Liver (tissue), 9 donors: Measurements from ENCODE around the gene HOXB3. TPM values are rescaled to one million over a fixed set of nuclear protein-coding genes. Genes with fewer than 3 reads are reported as not detected.

ENCODE experiments used
- DNase-seq: peaks from one replicate; pipeline ENCODE4 v3.0.0-alpha.2; 2017; ENCODE audit warnings: low spot score
- H3K27ac ChIP-seq, 2 donors: one replicate each; pipeline ENCODE4 v1.7.0; 2013; ENCODE audit warnings: inconsistent platforms in 2 of 2, low read length in 2 of 2, control low read depth in 1 of 2, low read depth in 1 of 2, mild to moderate bottlenecking in 1 of 2
- H3K27me3 ChIP-seq, 4 donors: one replicate each; pipeline versions ENCODE4 v1.6.1 to v1.7.0; 2013; ENCODE audit warnings: low read length in 3 of 4, inconsistent platforms in 1 of 4, mild to moderate bottlenecking in 1 of 4, moderate library complexity in 1 of 4; ENCODE audit not compliant: control insufficient read depth in 4 of 4, insufficient read depth in 4 of 4
- H3K36me3 ChIP-seq, 4 donors: one replicate each; pipeline versions ENCODE4 v1.6.1 to v1.7.0; 2013; ENCODE audit warnings: low read length in 3 of 4, mild to moderate bottlenecking in 3 of 4, low read depth in 1 of 4, moderate library complexity in 1 of 4; ENCODE audit not compliant: control insufficient read depth in 4 of 4, insufficient read depth in 3 of 4
- H3K4me1 ChIP-seq, 4 donors: one replicate each; pipeline versions ENCODE4 v1.6.1 to v1.7.0; 2013; ENCODE audit warnings: low read length in 3 of 4, mild to moderate bottlenecking in 3 of 4, moderate library complexity in 1 of 4; ENCODE audit not compliant: control insufficient read depth in 4 of 4, insufficient read depth in 4 of 4
- H3K4me3 ChIP-seq, 3 donors: one replicate each; pipeline versions ENCODE4 v1.6.1 to v1.7.0; 2013; ENCODE audit warnings: low read length in 3 of 3, control low read depth in 1 of 3, low read depth in 1 of 3, mild to moderate bottlenecking in 1 of 3
- H3K9ac ChIP-seq, 2 donors: one replicate each; pipeline ENCODE4 v1.7.0; 2013; ENCODE audit warnings: low read length in 2 of 2, mild to moderate bottlenecking in 2 of 2, moderate library complexity in 2 of 2, control low read depth in 1 of 2, low read depth in 1 of 2
- H3K9me3 ChIP-seq, 4 donors: one replicate each; pipeline versions ENCODE4 v1.6.1 to v1.7.0; 2013; ENCODE audit warnings: low read length in 3 of 4; ENCODE audit not compliant: control insufficient read depth in 4 of 4
- ATF3 ChIP-seq: IDR thresholded peaks from 2 replicates; pipeline ENCODE4 v1.6.1; 2016; ENCODE audit warnings: antibody characterized with exemption
- CTCF ChIP-seq: fragments of 150-350 bp; IDR thresholded peaks from 2 replicates; pipeline ENCODE4 v1.5.1; 2017; ENCODE audit warnings: improper control_type of control experiment, low read depth, low read length; ENCODE audit not compliant: missing input control
- EGR1 ChIP-seq, 2 donors: IDR thresholded peaks; 2 replicates each; pipeline ENCODE4 v1.6.1; 2016 to 2018; ENCODE audit warnings: antibody characterized with exemption in 2 of 2, low read depth in 2 of 2
- FOXA1 ChIP-seq: IDR thresholded peaks from 2 replicates; pipeline ENCODE4 v1.6.1; 2016; ENCODE audit warnings: antibody characterized with exemption
- FOXA2 ChIP-seq: IDR thresholded peaks from 2 replicates; pipeline ENCODE4 v1.6.1; 2016; ENCODE audit warnings: antibody characterized with exemption
- GABPA ChIP-seq, 2 donors: IDR thresholded peaks in 1 of 2; conservative IDR thresholded peaks in 1 of 2; 2 replicates each; pipeline ENCODE4 v1.6.1; 2016; ENCODE audit warnings: antibody characterized with exemption in 2 of 2, mild to moderate bottlenecking in 1 of 2, moderate library complexity in 1 of 2
- HNF4A ChIP-seq, 2 donors: conservative IDR thresholded peaks; 2 replicates each; pipeline ENCODE4 v1.6.1; 2016; ENCODE audit warnings: antibody characterized with exemption in 2 of 2, mild to moderate bottlenecking in 2 of 2
- HNF4G ChIP-seq: IDR thresholded peaks from 2 replicates; pipeline ENCODE4 v1.6.1; 2016; ENCODE audit warnings: antibody characterized with exemption
- JUND ChIP-seq, 2 donors: IDR thresholded peaks; 2 replicates each; pipeline ENCODE4 v1.6.1; 2016; ENCODE audit warnings: antibody characterized with exemption in 2 of 2
- NR2F2 ChIP-seq: IDR thresholded peaks from 2 replicates; pipeline ENCODE4 v1.6.1; 2016; ENCODE audit warnings: antibody characterized with exemption
- RAD21 ChIP-seq, 2 donors: IDR thresholded peaks; 2 replicates each; pipeline ENCODE4 v1.6.1; 2016; ENCODE audit warnings: antibody characterized with exemption in 2 of 2, mild to moderate bottlenecking in 2 of 2
- REST ChIP-seq: IDR thresholded peaks from 2 replicates; pipeline ENCODE4 v1.6.1; 2016; ENCODE audit warnings: antibody characterized with exemption, mild to moderate bottlenecking
- RXRA ChIP-seq, 2 donors: IDR thresholded peaks; 2 replicates each; pipeline ENCODE4 v1.6.1; 2017 to 2018; ENCODE audit warnings: antibody characterized with exemption in 2 of 2, mild to moderate bottlenecking in 1 of 2
- SP1 ChIP-seq: IDR thresholded peaks from 2 replicates; pipeline ENCODE4 v1.6.1; 2018; ENCODE audit warnings: antibody characterized with exemption, mild to moderate bottlenecking
- TAF1 ChIP-seq: conservative IDR thresholded peaks from 2 replicates; pipeline ENCODE4 v1.6.1; 2016; ENCODE audit warnings: antibody characterized with exemption, mild to moderate bottlenecking
- YY1 ChIP-seq: IDR thresholded peaks from 2 replicates; pipeline ENCODE4 v1.6.1; 2016; ENCODE audit warnings: antibody characterized with exemption, mild to moderate bottlenecking
- WGBS: extraction: QIAGEN DNeasy Blood & Tissue Kit; methylation state at CpG from one replicate; pipeline ENCODE4 v1.1.7; 2013; 5-methylcytosine and 5-hydroxymethylcytosine counted together
- polyA plus RNA-seq, 2 donors: library from polyadenylated mRNA; stranded (reverse) in 1 of 2; unstranded in 1 of 2; fragments of 200-250 nt in 1 of 2; fragments of >200 nt in 1 of 2; fragmentation: Nextera tagmentation in 1 of 2; extraction: Ambion mirVana in 1 of 2; gene quantifications; one replicate each; pipeline versions ENCODE4 v1.2.1 to v1.2.3, GENCODE V29; 2013 to 2015
- total RNA-seq, 2 donors: library from RNA; depleted of rRNA; stranded (reverse); fragments of >200 nt; gene quantifications; one replicate each; pipeline ENCODE4 v1.2.3, GENCODE V29; 2014
- TF ChIP-seq, protein P1 (sequence below): IDR thresholded peaks from 2 replicates; pipeline ENCODE4 v1.6.1; 2016; ENCODE audit warnings: antibody characterized with exemption
- TF ChIP-seq, protein P2 (sequence below): IDR thresholded peaks from 2 replicates; pipeline ENCODE4 v1.6.1; 2016; ENCODE audit warnings: antibody characterized with exemption
- donor health status: healthy.
- donor health status: healthy.
- donor health status: healthy.
- donor health status: healthy.
- donor health status: healthy.

The HOXB3 gene
- total and polyA plus RNA-seq, 4 donors: 0.75 to 2.2 (median 1.2) TPM

DNA sequence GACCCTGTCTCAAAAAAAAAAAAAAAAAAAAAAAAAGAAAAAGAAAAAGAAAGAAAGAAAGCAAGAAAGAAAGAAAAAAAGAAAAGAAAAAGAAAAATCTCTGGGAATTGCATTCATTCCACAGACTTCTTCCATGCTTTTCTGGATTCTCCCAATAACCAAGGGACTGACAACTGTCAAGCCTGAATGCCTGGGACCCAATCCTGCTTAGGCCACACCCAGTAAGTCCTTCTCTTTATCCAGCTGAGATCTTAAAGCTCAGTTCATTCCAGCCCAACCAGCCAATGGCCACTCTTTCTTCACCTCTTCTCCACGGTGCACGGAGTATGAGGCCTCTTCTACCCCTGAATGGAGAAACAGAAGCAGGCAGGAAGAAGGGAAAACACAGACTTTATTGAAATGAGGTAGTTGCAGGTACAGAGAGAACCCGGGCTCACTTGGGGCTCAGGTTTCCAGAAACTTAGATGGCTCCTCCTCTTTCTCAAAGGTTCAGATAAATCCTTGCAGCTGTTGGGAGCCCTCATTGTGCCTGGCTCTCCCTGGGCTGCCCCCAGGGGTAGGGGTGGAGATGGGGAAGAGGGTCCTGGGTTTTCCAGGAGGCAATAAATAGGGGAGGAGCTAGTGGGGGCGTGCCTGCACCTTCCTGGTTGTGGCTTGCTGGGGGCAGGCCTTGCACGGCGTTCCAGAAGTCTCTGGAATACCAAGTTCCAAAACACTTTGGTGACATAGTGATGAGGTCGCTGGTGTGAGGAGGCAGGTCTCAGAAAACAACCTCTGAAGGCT lies 61.7 kb downstream of the HOXB3 start (continued):
- no peak for TF ChIP-seq GABPA (IDR thresholded peaks at IDR 0.05 in 1 of 2, conservative IDR thresholded peaks at IDR 0.05 in 1 of 2)

- H3K9me3 ChIP-seq: no peaks in the 10 kb centered on the region
- no peak overlapping the region for H3K4me3 ChIP-seq
- no peak for DNase-seq
- no peak for TF ChIP-seq FOXA2
- TF ChIP-seq CTCF: no peak
- 36% methylated on average over 14 of the region's 14 CpGs for WGBS
- H3K27me3 ChIP-seq: peaks cover 0 to 22% (median 7%) of the 10 kb centered on the region in 4 donors
- no peak overlapping the region for H3K9ac ChIP-seq
- no peaks in the 10 kb centered on the region for H3K4me1 ChIP-seq
- H3K36me3 ChIP-seq: no peaks in the 10 kb centered on the region
- no peak overlapping the region for H3K27ac ChIP-seq
Measured at GRCh38 chr17:48527547-48527932, 62.5 kb downstream of the HOXB3 start.

DNA sequence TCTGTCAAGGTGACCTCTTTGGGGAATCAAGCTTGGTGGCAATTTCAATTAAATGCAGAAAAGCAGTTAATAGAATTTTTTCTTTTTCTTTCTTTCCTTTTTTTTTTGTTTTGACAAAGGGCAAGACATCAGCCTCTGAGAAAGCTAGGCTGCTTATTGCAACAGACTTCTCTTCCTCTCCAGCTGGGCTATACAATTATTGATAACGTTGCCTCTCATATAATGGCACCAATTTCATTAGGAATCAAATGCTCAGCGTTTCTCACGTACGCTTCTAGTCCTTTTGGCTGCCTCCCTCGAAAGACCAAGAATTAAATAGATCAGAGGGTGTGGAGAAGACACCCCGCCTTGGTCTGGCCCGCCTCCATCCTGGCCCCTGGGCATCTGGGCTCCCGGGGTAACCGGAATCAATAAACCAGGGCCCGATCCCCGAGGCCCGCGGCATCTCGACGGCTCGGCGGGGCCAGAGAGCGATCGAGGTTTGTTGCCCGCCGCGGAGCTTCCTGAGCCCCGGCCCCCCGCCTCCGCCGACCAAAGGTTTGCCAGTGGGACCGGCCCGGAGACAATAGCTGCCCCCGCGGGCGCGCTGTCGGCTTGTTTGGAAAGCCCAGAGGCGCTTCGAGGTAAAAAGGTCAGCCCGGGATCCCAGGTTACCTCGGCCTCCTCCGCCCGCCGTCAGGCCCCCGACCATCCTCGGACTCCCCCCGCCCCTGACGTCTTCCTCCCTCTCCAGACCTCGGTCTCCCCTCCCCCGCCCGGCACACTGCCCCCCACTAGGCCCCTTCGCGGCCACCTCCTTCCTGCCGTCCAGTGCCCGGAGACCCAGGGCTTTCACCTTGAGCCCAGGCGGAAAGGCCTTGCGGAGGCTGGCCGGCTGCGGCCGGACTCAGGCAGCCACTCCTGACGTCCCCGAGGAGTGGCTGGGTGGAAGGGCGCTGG lies 63.2 kb downstream of the HOXB3 start:
- no peak overlapping the region for H3K9ac ChIP-seq
- no peak for DNase-seq
- no peaks in the 10 kb centered on the region for H3K9me3 ChIP-seq
- peaks cover 0 to 20% (median 7%) of the 10 kb centered on the region in 4 donors for H3K27me3 ChIP-seq
- H3K36me3 ChIP-seq: no peaks in the 10 kb centered on the region
- 21% methylated on average over 59 of the region's 59 CpGs for WGBS
- no peaks in the 10 kb centered on the region for H3K4me1 ChIP-seq
- H3K27ac ChIP-seq: no peak overlapping the region
- TF ChIP-seq FOXA1 (no peak), NR2F2 (no peak), ATF3 (no peak), REST (no peak), HNF4G (no peak), SP1 (no peak), HNF4A (conservative IDR thresholded peaks at IDR 0.05) (no peak), CTCF (no peak), RXRA (IDR thresholded peaks at IDR 0.05) (no peak), TAF1 (no peak), JUND (IDR thresholded peaks at IDR 0.05) (no peak), FOXA2 (no peak), GABPA (IDR thresholded peaks at IDR 0.05 in 1 of 2, conservative IDR thresholded peaks at IDR 0.05 in 1 of 2) (no peak), YY1 (no peak), RAD21 (IDR thresholded peaks at IDR 0.05) (no peak), EGR1 (IDR thresholded peaks at IDR 0.05; ENCODE audit: low read depth in 2 of 2) (no peak)
- TF ChIP-seq, protein P1, sequence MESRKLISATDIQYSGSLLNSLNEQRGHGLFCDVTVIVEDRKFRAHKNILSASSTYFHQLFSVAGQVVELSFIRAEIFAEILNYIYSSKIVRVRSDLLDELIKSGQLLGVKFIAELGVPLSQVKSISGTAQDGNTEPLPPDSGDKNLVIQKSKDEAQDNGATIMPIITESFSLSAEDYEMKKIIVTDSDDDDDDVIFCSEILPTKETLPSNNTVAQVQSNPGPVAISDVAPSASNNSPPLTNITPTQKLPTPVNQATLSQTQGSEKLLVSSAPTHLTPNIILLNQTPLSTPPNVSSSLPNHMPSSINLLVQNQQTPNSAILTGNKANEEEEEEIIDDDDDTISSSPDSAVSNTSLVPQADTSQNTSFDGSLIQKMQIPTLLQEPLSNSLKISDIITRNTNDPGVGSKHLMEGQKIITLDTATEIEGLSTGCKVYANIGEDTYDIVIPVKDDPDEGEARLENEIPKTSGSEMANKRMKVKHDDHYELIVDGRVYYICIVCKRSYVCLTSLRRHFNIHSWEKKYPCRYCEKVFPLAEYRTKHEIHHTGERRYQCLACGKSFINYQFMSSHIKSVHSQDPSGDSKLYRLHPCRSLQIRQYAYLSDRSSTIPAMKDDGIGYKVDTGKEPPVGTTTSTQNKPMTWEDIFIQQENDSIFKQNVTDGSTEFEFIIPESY: no peak
- TF ChIP-seq, protein P2, sequence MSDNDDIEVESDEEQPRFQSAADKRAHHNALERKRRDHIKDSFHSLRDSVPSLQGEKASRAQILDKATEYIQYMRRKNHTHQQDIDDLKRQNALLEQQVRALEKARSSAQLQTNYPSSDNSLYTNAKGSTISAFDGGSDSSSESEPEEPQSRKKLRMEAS: no peak
- H3K4me3 ChIP-seq: peak overlapping the region in 1 of 3 donors; percentile 6
